Adrenal gland (tissue), 5 donors: Measurements from ENCODE around the gene MARK1.

Experiments
- CTCF ChIP-seq, 6 experiments: fragments of 450-650 bp in 4 of 6; fragments of 200-600 bp in 2 of 6; sonication (generic) in 1 of 6; IDR thresholded peaks; 1 replicate in 5 of 6; 2 replicates in 1 of 6; pipeline versions ENCODE4 v1.5.1 to v1.8.0; 2016 to 2021; ENCODE audit warnings: antibody characterized with exemption in 6 of 6, mild to moderate bottlenecking in 2 of 6, moderate library complexity in 1 of 6
- POLR2A ChIP-seq, 2 donors: fragments of 450-650 bp; IDR thresholded peaks; one replicate each; pipeline ENCODE4 v1.6.1; 2017; ENCODE audit warnings: antibody characterized with exemption in 2 of 2, mild to moderate bottlenecking in 2 of 2, moderate library complexity in 1 of 2
- donor health status: DM: no; HTN: no; CAD: no.

- TF ChIP-seq CTCF (IDR thresholded peaks at IDR 0.05), result no peak
- TF ChIP-seq POLR2A (IDR thresholded peaks at IDR 0.05), result no peak
These were observed 14.1 kb upstream of the MARK1 start for GRCh38 chr1:220513834-220514233.
